GM19025 (cell line): Measurements from ENCODE around the gene DAAM2.

Source experiments
- ATAC-seq: cut with Tn5 transposase; IDR thresholded peaks from one replicate; pipeline ENCODE4 v1.9.1; 2021; ENCODE audit warnings: mild to moderate bottlenecking, low read depth, moderate library complexity; ENCODE audit not compliant: unreplicated experiment

Gene DAAM2

GRCh38 chr6:39945626-39946025 is 153.4 kb downstream of the DAAM2 start:
- ATAC-seq: no peak

DNA sequence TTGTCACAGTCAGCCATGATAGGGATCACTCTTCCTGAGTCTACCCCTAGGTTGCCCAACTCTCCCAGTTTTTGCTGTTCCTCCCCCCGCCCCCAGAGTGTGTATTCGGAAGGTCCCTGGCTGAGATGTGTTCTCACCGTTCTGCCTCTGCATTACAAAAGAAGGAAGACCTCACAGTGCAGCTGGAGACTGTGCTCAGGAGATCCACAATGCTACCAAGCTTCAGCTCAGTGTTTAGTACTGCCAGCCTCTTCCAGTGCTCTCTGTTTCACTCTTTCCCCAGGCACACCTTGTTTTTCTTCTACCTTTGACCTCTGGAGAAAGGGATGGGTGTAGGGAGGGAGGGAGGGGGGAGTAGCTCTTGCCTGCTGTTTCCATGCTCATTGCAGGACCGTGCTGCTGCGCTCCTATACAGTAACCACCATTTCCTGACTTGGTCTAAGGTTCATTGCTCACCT is 155.5 kb downstream of the DAAM2 start:
- no peak for ATAC-seq

GRCh38 chr6:39948199-39948791 is 156.1 kb downstream of the DAAM2 start:
- no peak for ATAC-seq

DNA sequence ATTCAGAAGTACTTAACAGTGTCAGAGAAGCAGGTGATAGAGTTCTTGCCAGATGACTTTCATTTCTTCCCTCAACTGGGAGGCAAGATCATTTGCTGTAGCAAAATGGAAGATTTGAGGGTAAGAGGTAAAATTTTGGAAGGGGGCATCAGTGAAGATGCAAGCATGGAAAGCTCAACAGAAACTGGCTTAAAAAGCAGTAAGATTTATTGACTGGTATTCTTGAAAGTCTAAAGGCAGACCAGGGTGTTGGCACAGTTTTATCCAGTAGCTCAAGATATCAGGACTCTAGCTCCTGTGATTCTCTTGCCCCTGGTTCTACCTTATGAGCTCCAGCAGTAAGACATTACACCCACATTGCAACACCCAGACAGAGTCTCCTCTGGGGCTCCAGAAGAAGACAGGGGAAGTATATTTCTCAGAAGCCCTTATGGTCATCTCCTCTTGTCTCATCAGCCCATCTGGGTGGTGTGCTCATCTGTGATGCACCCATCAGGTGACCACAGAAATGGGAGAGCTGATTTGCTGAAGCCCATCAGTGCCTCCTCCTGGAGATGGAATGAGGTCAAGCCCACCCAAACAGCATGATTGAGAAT is 158.0 kb downstream of the DAAM2 start:
- no peak for ATAC-seq

GRCh38 chr6:39951191-39951590 is 159.0 kb downstream of the DAAM2 start:
- ATAC-seq: no peak

DNA sequence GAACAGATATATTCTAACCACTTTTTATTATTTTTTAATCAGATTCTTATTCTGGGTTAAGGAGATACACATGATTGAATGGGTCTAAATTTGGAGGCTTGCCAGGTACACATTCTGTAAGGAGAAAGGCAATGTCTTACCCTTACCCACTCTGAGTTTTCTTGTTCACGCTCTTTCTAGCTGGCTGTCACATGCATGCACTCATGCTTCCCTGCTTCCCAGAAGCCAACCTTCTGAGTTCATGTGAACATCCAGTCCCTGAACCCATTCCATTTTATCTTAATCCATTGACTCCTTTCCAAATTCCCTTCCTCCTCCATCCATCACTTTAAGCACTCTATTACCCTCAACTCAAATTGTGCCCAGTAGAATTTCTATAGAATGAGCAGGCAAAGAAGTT is 159.5 kb downstream of the DAAM2 start:
- ATAC-seq: no peak

- no peak for ATAC-seq
Measured at GRCh38 chr6:39952167-39952566, 160.0 kb downstream of the DAAM2 start.

DNA sequence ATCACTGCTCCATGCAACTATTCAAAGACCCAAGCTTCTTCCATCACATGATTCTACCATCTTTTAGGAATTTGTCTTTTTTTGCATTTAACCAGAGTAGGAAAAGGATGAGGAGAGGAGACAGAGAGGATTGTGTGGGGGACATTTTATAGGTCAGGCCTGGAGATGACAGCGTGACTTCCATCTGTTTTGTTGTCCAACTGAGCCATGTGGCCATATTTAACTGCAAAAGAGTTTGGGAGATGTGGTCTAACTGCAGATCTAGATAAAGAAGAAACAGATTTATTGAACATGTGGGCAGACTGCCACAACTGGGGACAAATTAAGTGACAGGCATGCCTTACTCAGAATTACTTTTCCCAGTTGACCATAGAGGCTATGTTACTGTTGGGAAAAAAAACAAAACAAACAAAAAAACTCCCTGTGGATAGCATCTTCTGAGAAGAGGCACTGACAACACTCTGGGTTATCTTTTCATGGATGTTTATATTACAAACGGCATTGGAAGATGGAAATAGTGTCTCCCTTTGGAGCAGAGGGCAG is 161.0 kb downstream of the DAAM2 start:
- ATAC-seq: no peak
